OCI-M2 (cell line): ENCODE data around the gene SNX22.

ENCODE experiments used
- DNase-seq: peaks from one replicate; lab custom pipeline; 2025; ENCODE audit not compliant: unreplicated experiment; lab: John Stamatoyannopoulos, UW

The SNX22 gene

GRCh38 chr15:64193971-64194370 is 42.4 kb downstream of the SNX22 start:
- no peak for DNase-seq

- DNase-seq: no peak
These were observed 45.9 kb downstream of the SNX22 start for GRCh38 chr15:64197425-64197824.

GRCh38 chr15:64205202-64205601 is 53.7 kb downstream of the SNX22 start:
- no peak for DNase-seq
